ENCODE data around the gene DIAPH1. TPM values are rescaled to one million over a fixed set of nuclear protein-coding genes. Genes with fewer than 3 reads are reported as not detected.

DIAPH1 gene
- total RNA-seq, 3 donors from 2014 or later: 53.3 to 87.7 (median 82.7) TPM

- no peak overlapping the region for H3K4me3 ChIP-seq
- no peak for ATAC-seq
These were observed 27.2 kb upstream of the DIAPH1 start for GRCh38 chr5:141646026-141646425.

GRCh38 chr5:141641634-141642267 lies 23.0 kb upstream of the DIAPH1 start:
- no peak for TF ChIP-seq CTCF (IDR thresholded peaks at IDR 0.05)

More at GRCh38 chr5:141646026-141646425, 27.2 kb upstream of the DIAPH1 start:
- DNase-seq: no peak
- no peak for TF ChIP-seq CTCF (IDR thresholded peaks at IDR 0.05)
- intact Hi-C loops (cut with DNase I, micrococcal nuclease): no loop called here
- no peaks in the 10 kb centered on the region for H3K36me3 ChIP-seq (ENCODE audit: low read depth)
- peaks cover 2% of the 10 kb centered on the region for H3K4me1 ChIP-seq (ENCODE audit: low read depth)
- H3K9me3 ChIP-seq: no peaks in the 10 kb centered on the region

GRCh38 chr5:141640698-141641097 lies 21.9 kb upstream of the DIAPH1 start:
- Histone ChIP-seq H3K36me3 (ENCODE audit: low read depth) (no peaks in the 10 kb centered on the region), H3K9me3 (no peaks in the 10 kb centered on the region), H3K4me1 (ENCODE audit: low read depth) (peaks cover 11% of the 10 kb centered on the region), H3K4me3 (no peak overlapping the region)
- TF ChIP-seq CTCF (IDR thresholded peaks at IDR 0.05): no peak
- intact Hi-C loops (cut with DNase I, micrococcal nuclease): no loop called here
- ATAC-seq (no peak), DNase-seq (no peak)

More at GRCh38 chr5:141641634-141642267, 23.0 kb upstream of the DIAPH1 start:
- Histone ChIP-seq H3K36me3 (ENCODE audit: low read depth) (no peaks in the 10 kb centered on the region), H3K4me3 (no peak overlapping the region), H3K9me3 (no peaks in the 10 kb centered on the region), H3K4me1 (ENCODE audit: low read depth) (peaks cover 7% of the 10 kb centered on the region)
- intact Hi-C loops (cut with DNase I, micrococcal nuclease): no loop called here
- no peak for DNase-seq
- no peak for ATAC-seq

- TF ChIP-seq CTCF (IDR thresholded peaks at IDR 0.05): no peak
- Histone ChIP-seq H3K4me1 (ENCODE audit: low read depth) (peaks cover 18% of the 10 kb centered on the region), H3K9me3 (no peaks in the 10 kb centered on the region), H3K36me3 (ENCODE audit: low read depth) (no peaks in the 10 kb centered on the region), H3K4me3 (no peak overlapping the region)
- ATAC-seq (no peak), DNase-seq (no peak)
- intact Hi-C loops (cut with DNase I, micrococcal nuclease): no loop called here
These were observed 21.2 kb upstream of the DIAPH1 start for GRCh38 chr5:141640051-141640415.

- intact Hi-C loops (cut with DNase I, micrococcal nuclease): no loop called here
- peaks cover 20% of the 10 kb centered on the region for H3K4me1 ChIP-seq (ENCODE audit: low read depth)
- no peaks in the 10 kb centered on the region for H3K9me3 ChIP-seq
- DNase-seq (no peak), ATAC-seq (no peak)
- no peaks in the 10 kb centered on the region for H3K36me3 ChIP-seq (ENCODE audit: low read depth)
- H3K4me3 ChIP-seq: no peak overlapping the region
- TF ChIP-seq CTCF (IDR thresholded peaks at IDR 0.05): no peak
These were observed 20.7 kb upstream of the DIAPH1 start for GRCh38 chr5:141639357-141640050.
